Astrocyte of the spinal cord (primary cell): ENCODE measurements around the gene IGSF9B.

Source experiments
- DNase-seq: peaks from one replicate; pipeline ENCODE4 v3.0.0; 2011; ENCODE audit warnings: low read depth, low spot score
- H3K4me3 ChIP-seq: 2 replicates; pipeline ENCODE4 v1.5.1; 2011; ENCODE audit warnings: low read depth, mild to moderate bottlenecking, low read length, moderate library complexity
- in situ Hi-C: cut with HindIII; loops from 2 replicates; pipeline ENCODE4 v1.10.0; 2017; ENCODE audit warnings: low sequenced_read_pairs
- TF ChIP-seq, protein P1 (sequence below): IDR thresholded peaks from 2 replicates; pipeline ENCODE4 v1.5.1; 2012; ENCODE audit warnings: low read depth, mild to moderate bottlenecking, low read length, inconsistent platforms

IGSF9B gene

DNA sequence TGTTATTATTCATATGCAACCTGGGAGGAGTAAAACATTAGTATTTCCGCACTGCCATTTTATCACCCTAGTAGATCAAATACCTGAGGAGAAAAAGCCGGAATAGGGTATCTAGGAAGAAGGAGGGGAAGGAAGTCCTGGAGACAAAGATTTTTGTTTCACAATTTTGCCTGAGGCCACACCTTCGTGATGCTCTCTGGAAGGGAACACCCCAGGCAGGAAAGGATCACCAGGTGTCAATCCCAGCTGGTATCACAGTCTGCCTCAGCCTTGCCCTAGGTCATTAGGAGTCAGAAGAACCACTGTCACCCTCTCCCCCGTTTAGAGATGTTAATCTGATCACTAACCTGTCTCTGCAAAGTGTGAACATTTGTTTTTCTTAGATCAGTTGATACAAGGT is 35.4 kb upstream of the IGSF9B start:
- no peak for DNase-seq
- in situ Hi-C loops: no loop called here
- TF ChIP-seq, protein P1, sequence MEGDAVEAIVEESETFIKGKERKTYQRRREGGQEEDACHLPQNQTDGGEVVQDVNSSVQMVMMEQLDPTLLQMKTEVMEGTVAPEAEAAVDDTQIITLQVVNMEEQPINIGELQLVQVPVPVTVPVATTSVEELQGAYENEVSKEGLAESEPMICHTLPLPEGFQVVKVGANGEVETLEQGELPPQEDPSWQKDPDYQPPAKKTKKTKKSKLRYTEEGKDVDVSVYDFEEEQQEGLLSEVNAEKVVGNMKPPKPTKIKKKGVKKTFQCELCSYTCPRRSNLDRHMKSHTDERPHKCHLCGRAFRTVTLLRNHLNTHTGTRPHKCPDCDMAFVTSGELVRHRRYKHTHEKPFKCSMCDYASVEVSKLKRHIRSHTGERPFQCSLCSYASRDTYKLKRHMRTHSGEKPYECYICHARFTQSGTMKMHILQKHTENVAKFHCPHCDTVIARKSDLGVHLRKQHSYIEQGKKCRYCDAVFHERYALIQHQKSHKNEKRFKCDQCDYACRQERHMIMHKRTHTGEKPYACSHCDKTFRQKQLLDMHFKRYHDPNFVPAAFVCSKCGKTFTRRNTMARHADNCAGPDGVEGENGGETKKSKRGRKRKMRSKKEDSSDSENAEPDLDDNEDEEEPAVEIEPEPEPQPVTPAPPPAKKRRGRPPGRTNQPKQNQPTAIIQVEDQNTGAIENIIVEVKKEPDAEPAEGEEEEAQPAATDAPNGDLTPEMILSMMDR: no peak
- no peak overlapping the region for H3K4me3 ChIP-seq

DNA sequence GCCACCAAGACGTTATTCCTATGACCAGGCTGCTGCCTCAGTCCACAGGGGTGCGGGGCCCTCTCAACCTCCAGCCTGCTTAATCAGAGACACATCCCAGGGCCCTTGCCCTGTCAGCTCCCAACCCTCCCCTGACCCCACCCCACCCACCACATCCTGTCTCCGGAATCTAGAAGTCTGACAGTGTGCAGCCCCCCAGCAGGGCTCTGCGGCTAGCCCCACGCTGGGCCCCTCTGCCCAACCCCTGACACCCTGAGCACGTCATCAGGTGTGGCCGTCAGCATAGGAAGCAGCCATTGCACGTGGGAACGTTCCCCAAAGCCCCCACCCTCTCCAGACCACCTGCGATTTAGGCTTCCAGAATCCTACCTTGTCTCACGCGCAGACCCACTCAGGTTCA is 34.3 kb upstream of the IGSF9B start:
- TF ChIP-seq, protein P1: no peak
- DNase-seq: no peak
- in situ Hi-C loops: no loop called here
- no peak overlapping the region for H3K4me3 ChIP-seq

DNA sequence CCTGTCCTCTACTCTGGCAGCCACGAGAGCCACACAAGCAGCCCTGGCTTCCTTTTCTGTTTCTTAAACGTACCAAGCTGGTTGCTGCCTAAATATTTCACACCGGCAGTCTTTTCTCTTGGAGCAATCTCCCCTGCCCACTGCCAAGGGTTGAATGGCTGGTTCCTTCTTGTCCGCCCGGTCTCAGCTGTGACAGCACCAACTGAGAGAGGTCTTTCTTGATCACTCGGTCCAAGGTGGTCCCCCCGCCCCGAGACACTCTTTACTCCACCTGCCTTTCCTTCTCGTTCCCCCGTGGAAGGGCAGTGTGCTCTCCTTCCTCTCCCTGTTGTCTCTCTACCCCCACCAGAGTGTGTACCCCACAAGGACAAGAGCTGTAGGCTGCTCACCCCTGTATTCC is 33.7 kb upstream of the IGSF9B start:
- H3K4me3 ChIP-seq: no peak overlapping the region
- no peak for DNase-seq
- TF ChIP-seq, protein P1: no peak
- in situ Hi-C loops: no loop called here

- in situ Hi-C loops: no loop called here
- TF ChIP-seq, protein P1: no peak
- H3K4me3 ChIP-seq: no peak overlapping the region
- DNase-seq: no peak
Measured at GRCh38 chr11:133988686-133989410, 32.1 kb upstream of the IGSF9B start.

DNA sequence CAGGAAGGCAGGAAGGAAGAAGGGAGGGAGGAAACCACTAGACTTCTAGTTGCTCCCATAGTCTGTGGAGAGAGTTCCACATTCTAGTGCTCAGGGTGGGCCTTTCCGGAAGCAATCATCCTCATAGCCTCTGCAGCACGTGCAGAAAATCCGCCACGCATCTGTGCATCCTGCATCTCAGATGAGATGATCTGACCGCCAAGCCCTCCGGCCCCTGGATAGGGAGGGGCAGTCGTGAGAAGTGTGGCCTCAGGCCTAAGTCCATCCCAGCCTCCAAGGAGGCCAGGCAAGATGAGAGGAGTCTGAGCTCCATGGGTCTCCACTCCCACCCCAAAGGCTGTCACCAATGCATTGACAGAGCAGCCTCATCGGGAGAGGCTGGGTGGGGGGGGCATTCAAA is 30.4 kb upstream of the IGSF9B start:
- TF ChIP-seq, protein P1: no peak
- H3K4me3 ChIP-seq: no peak overlapping the region
- DNase-seq: no peak

GRCh38 chr11:133985981-133986944 is 29.5 kb upstream of the IGSF9B start:
- no peak overlapping the region for H3K4me3 ChIP-seq
- DNase-seq: no peak
- in situ Hi-C loops: no loop called here
- TF ChIP-seq, protein P1: no peak

More for the DNA sequence above, 30.4 kb upstream of the IGSF9B start:
- in situ Hi-C loops: no loop called here
